ENCODE data around the gene ACAA1.

The ACAA1 gene

GRCh38 chr3:38111201-38111600, 25.7 kb downstream of the ACAA1 start:
- H3K27me3 ChIP-seq (ENCODE audit: insufficient read depth, low read depth) = no peaks in the 10 kb centered on the region
- H3K4me1 ChIP-seq (ENCODE audit: low read depth, poor library complexity, severe bottlenecking) = no peaks in the 10 kb centered on the region
- no peaks in the 10 kb centered on the region for H3K36me3 ChIP-seq (ENCODE audit: insufficient read depth)
- no peak overlapping the region for H3K4me3 ChIP-seq (IDR thresholded peaks at IDR 0.05; ENCODE audit: insufficient read depth, low read depth, low read length)
- no peaks in the 10 kb centered on the region for H3K79me2 ChIP-seq (ENCODE audit: insufficient read depth, low read depth)
- H2AFZ ChIP-seq (ENCODE audit: low read depth) = no peak overlapping the region
- no peak overlapping the region for H3K9ac ChIP-seq
- no peaks in the 10 kb centered on the region for H4K20me1 ChIP-seq (ENCODE audit: insufficient read depth)
- no peak for TF ChIP-seq CTCF (conservative IDR thresholded peaks at IDR 0.05; ENCODE audit: low read depth, low read length)
- no peak overlapping the region for H3K4me2 ChIP-seq
- no peak overlapping the region for H3K27ac ChIP-seq

- H3K4me1 ChIP-seq (ENCODE audit: low read depth, poor library complexity, severe bottlenecking) = no peaks in the 10 kb centered on the region
- no peak overlapping the region for H3K4me2 ChIP-seq
- TF ChIP-seq CTCF (conservative IDR thresholded peaks at IDR 0.05; ENCODE audit: low read depth, low read length) = no peak
- H3K9ac ChIP-seq = no peak overlapping the region
- H4K20me1 ChIP-seq (ENCODE audit: insufficient read depth) = no peaks in the 10 kb centered on the region
- no peak overlapping the region for H2AFZ ChIP-seq (ENCODE audit: low read depth)
- no peaks in the 10 kb centered on the region for H3K79me2 ChIP-seq (ENCODE audit: insufficient read depth, low read depth)
- no peaks in the 10 kb centered on the region for H3K27me3 ChIP-seq (ENCODE audit: insufficient read depth, low read depth)
- H3K4me3 ChIP-seq (IDR thresholded peaks at IDR 0.05; ENCODE audit: insufficient read depth, low read depth, low read length) = no peak overlapping the region
- no peaks in the 10 kb centered on the region for H3K36me3 ChIP-seq (ENCODE audit: insufficient read depth)
- no peak overlapping the region for H3K27ac ChIP-seq
These were observed 26.4 kb downstream of the ACAA1 start for GRCh38 chr3:38110314-38111050.

- H2AFZ ChIP-seq (ENCODE audit: low read depth) = no peak overlapping the region
- H3K4me3 ChIP-seq (IDR thresholded peaks at IDR 0.05; ENCODE audit: insufficient read depth, low read depth, low read length) = no peak overlapping the region
- no peak overlapping the region for H3K9ac ChIP-seq
- H3K27ac ChIP-seq = no peak overlapping the region
- no peak overlapping the region for H3K4me2 ChIP-seq
- no peaks in the 10 kb centered on the region for H3K36me3 ChIP-seq (ENCODE audit: insufficient read depth)
- TF ChIP-seq CTCF (conservative IDR thresholded peaks at IDR 0.05; ENCODE audit: low read depth, low read length) = no peak
- H3K4me1 ChIP-seq (ENCODE audit: low read depth, poor library complexity, severe bottlenecking) = no peaks in the 10 kb centered on the region
- no peaks in the 10 kb centered on the region for H3K79me2 ChIP-seq (ENCODE audit: insufficient read depth, low read depth)
- no peaks in the 10 kb centered on the region for H4K20me1 ChIP-seq (ENCODE audit: insufficient read depth)
- no peaks in the 10 kb centered on the region for H3K27me3 ChIP-seq (ENCODE audit: insufficient read depth, low read depth)
These were observed 27.2 kb downstream of the ACAA1 start for GRCh38 chr3:38109580-38110313.

GRCh38 chr3:38108649-38109579, 28.0 kb downstream of the ACAA1 start:
- H3K27me3 ChIP-seq (ENCODE audit: insufficient read depth, low read depth) = no peaks in the 10 kb centered on the region
- TF ChIP-seq CTCF (conservative IDR thresholded peaks at IDR 0.05; ENCODE audit: low read depth, low read length) = no peak

More at GRCh38 chr3:38108649-38109579, 28.0 kb downstream of the ACAA1 start:
- Histone ChIP-seq H3K79me2 (ENCODE audit: insufficient read depth, low read depth) (no peaks in the 10 kb centered on the region), H3K4me1 (ENCODE audit: low read depth, poor library complexity, severe bottlenecking) (no peaks in the 10 kb centered on the region), H3K36me3 (ENCODE audit: insufficient read depth) (no peaks in the 10 kb centered on the region), H3K27ac (no peak overlapping the region), H3K4me3 (IDR thresholded peaks at IDR 0.05; ENCODE audit: insufficient read depth, low read depth, low read length) (no peak overlapping the region), H4K20me1 (ENCODE audit: insufficient read depth) (no peaks in the 10 kb centered on the region), H2AFZ (ENCODE audit: low read depth) (no peak overlapping the region), H3K9ac (no peak overlapping the region), H3K4me2 (no peak overlapping the region)

Data from KMS-11 (cell line).